Measurements from ENCODE around the gene STPG2.
"Not testable (repeated sequence)": the region's sequence is repeated elsewhere in the genome, so short reads cannot be mapped to it uniquely, and the experiment has no call there.

The STPG2 gene

GRCh38 chr4:97585274-97585673 lies 558.0 kb downstream of the STPG2 start:
- no peak for DNase-seq (ENCODE audit: low read depth)
- no peak for TF ChIP-seq CTCF (conservative IDR thresholded peaks at IDR 0.05; ENCODE audit: low read depth, low read length)
- H3K4me3 ChIP-seq (ENCODE audit: low read length), result no peak overlapping the region

DNA sequence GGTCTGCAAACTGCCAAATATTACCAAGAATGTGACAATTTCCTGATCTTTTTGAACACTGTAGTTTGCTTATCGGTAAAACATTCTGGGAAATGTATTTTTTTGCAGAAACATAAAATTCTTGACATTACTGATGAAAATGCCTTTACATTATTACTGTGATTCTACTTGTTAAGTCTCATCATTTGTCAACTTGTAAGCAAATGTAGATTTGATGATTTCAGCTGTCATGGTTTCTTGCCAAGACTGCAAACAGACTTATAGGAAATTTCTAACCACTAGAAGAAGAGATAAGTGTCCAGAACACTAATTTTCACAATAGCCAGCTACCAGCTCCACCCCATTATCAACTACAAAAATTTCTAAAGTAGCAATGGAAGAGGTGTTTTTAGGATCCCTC lies 560.4 kb downstream of the STPG2 start:
- DNase-seq (ENCODE audit: low read depth), result no peak
- no peak for TF ChIP-seq CTCF (conservative IDR thresholded peaks at IDR 0.05; ENCODE audit: low read depth, low read length)
- no peak overlapping the region for H3K4me3 ChIP-seq (ENCODE audit: low read length)

GRCh38 chr4:97577004-97577403 lies 566.3 kb downstream of the STPG2 start:
- TF ChIP-seq CTCF (conservative IDR thresholded peaks at IDR 0.05; ENCODE audit: low read depth, low read length), result no peak
- DNase-seq (ENCODE audit: low read depth), result no peak
- no peak overlapping the region for H3K4me3 ChIP-seq (ENCODE audit: low read length)

DNA sequence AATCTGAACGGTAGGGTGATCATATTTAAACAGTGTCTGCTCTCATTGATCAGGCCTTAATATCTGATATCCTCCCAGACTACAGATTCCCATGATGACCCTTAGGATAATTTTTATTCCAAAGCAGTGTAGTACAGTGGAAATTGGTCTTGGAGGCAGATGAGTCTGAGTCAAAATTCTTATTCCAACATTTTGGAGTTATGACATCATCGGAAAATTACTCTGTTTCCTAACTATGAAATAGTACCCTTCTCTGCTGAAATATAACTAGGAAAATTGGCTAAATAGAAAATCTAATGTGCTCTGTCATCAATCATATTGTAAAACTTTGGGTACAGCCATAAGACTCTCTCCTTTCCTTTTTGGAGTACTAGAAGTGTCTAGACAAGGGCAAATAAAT lies 583.3 kb downstream of the STPG2 start:
- DNase-seq (ENCODE audit: low read depth), result no peak
- H3K4me3 ChIP-seq (ENCODE audit: low read length), result no peak overlapping the region
- no peak for TF ChIP-seq CTCF (conservative IDR thresholded peaks at IDR 0.05; ENCODE audit: low read depth, low read length)

DNA sequence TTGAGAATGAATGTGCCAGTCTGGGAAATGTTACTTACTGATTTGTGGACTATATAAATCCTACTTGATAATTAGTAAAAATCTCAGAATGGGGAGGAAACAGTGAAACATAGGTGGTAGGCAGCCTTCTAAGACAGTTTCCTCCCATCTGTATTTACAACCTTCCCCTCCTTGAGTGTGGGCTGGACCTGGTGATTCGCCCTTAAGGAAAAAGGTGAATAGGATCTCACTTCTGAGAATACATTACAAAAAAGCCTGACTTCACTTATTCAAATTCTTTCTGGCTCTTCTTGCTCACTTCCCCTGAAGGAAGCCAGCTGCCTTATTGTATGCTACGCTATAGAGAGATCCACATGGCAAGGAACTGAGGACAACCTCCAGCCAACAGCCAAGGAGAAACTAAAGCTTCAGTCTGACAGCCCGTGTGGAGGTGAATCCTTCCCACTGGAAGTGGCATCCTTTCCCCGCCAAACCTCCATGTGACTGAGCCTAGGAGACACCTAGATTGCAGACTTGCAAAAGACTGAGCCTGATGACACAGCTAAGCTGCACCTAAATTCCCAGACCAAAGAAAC lies 585.0 kb downstream of the STPG2 start:
- H3K4me3 ChIP-seq (ENCODE audit: low read length), result no peak overlapping the region
- no peak for TF ChIP-seq CTCF (conservative IDR thresholded peaks at IDR 0.05; ENCODE audit: low read depth, low read length)
- DNase-seq (ENCODE audit: low read depth), result no peak

DNA sequence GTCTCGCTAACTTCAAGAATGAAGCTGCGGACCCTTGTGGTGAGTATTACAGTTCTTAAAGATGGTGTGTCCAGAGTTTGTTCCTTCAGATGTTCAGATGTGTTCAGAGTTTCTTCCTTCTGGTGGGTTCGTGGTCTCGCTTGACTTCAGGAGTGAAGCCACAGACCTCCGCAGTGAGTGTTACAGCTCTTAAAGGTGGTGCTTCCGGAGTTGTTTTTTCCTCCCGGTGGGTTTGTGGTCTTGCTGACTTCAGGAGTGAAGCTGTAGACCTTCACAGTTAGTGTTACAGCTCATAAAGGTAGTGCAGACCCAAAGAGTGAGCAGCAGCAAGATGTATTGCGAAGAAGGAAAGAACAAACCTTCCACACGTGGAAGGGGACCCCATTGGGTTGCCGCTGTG lies 592.6 kb downstream of the STPG2 start:
- not testable (repeated sequence) for DNase-seq (ENCODE audit: low read depth); H3K4me3 ChIP-seq (ENCODE audit: low read length)

GRCh38 chr4:97548943-97549583 lies 594.2 kb downstream of the STPG2 start:
- H3K4me3 ChIP-seq (ENCODE audit: low read length), result no peak overlapping the region
- no peak for TF ChIP-seq CTCF (conservative IDR thresholded peaks at IDR 0.05; ENCODE audit: low read depth, low read length)
- no peak for DNase-seq (ENCODE audit: low read depth)
